ELR (cell line): ENCODE results near the gene ATP5ME.

Source experiments
- DNase-seq: peaks from one replicate; pipeline ENCODE4 v3.0.0-alpha.2; 2015; ENCODE audit warnings: low read depth

The ATP5ME gene

DNA sequence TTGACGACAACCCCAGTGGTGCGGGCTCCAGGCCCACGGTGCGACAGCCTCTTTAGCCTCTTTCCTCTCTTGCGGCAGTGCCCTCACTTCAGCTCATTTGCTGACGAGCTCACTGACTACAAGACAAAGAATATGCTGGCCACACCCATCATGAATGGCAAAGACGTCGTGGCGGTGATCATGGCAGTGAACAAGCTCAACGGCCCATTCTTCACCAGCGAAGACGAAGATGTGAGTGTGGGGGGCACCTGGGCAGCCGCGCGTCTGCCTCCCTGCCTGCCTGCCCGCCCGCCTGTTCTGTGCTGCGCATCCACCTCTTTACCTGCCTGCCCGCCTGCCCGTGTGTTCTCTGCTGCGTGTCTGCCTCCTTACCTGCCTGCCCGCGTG lies 39.5 kb downstream of the ATP5ME start:
- DNase-seq: no peak

DNA sequence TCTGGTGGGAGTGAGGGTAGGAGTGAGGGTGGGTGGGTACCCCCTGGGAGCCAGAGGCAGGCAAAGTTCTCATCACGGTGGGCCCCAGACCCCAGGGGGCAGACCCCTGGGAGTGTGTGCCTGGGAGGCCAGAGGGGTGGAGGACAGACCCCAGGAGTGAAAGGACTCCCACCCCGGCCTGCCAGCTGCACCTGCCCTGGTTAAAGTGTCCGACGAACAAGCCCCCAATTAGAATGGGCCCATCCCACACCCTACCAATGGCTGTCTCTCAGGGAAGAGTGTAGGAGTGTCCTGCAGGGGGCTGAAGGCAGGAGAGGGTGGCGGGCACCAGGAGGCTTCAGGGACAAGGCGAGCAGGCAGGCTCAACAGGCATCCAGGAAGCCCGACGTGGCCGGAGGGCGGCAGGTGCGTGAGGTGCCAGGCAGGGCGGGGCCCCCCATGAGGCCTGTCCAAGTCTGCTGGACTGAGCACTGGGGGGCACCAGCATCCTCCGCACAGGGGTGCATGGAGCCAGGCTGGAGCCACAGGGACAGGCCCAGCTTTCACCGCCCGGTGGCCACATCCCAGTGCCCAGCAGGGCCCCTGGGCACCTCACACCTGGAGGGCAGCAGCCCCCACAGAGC lies 40.0 kb downstream of the ATP5ME start:
- DNase-seq: no peak

DNA sequence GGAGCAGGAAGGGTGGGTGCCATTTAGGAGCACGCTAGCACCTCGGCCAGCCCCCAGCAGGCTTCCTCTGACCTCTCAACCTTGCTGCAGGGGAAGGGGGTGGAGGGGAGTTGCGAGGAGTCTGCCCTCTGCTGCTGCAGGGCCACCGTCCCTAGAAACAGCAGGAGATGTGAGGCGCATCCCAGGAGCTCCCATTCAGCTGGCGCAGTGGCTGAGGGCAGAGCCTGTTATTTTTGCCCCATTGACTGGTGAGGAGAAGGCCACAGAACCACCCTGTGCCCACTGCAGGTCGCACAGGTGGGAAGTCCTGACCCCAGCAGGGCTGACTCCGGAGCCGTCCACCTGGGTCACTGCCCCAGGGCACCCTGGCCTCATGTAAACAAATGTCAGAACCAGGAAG lies 40.7 kb downstream of the ATP5ME start:
- DNase-seq: no peak

DNA sequence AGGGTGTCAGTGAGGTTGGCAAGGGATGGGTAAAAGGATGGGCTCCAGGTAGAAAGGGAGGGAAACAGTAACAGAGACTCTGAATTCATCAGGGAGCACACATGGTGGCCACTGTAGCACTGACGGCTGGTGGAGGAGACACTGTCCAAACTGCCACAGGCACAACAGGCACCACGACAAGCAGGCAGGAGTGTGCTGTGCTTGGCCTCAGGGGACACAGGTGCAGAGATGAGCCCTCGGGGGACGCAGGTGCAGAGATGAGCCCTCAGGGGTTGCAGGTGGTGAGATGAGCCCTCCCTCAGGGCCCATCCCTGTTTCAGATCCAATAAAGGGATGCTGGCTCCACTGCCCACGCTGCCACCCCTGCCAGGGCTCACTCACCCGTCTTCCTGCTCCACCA lies 41.1 kb downstream of the ATP5ME start:
- no peak for DNase-seq

DNA sequence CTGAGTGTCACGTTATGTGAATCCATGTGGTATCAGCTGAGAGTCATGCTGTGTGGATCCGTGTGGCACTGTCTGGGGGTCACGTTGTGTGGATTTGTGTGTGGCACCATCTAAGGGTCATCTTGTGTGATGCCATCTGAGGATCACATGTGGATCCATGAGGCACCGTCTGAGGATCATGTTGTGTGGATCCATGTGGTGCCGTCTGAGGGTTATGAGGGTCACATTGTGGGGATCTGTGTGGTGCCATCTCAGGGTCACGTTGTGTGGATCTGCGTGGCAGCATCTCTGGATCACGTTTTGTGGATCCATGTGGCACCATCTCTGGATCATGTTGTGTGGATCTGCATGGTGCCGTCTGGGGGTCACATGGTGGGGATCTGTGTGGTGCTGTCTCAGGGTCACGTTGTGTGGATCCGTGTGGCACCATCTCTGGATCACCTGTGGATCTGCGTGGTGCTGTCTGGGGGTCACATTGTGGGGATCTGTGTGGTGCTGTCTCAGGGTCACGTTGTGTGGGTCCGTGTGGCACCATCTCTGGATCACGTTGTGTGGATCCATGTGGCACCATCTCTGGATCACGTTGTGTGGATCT lies 41.8 kb downstream of the ATP5ME start:
- DNase-seq: no peak

DNA sequence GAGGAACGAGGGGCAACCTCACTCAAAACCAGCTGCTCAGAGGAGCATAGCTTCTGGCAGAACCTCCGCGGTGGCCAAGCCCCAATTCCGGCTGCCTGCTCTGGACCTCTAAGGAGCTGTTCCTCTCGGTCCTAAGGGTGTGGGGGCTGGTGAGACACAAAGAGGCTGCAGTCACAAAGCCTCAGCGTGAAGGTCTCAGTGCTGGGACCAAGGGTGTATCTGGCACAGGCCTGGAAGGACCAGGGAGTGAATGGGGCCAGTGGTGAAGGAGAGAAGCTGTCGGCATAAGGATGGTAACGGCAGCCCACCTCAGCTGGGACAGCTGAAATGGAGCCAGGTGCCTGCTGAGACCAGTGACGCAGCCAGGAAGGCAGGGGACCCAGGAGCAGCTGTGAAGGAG lies 43.4 kb downstream of the ATP5ME start:
- DNase-seq: no peak

DNA sequence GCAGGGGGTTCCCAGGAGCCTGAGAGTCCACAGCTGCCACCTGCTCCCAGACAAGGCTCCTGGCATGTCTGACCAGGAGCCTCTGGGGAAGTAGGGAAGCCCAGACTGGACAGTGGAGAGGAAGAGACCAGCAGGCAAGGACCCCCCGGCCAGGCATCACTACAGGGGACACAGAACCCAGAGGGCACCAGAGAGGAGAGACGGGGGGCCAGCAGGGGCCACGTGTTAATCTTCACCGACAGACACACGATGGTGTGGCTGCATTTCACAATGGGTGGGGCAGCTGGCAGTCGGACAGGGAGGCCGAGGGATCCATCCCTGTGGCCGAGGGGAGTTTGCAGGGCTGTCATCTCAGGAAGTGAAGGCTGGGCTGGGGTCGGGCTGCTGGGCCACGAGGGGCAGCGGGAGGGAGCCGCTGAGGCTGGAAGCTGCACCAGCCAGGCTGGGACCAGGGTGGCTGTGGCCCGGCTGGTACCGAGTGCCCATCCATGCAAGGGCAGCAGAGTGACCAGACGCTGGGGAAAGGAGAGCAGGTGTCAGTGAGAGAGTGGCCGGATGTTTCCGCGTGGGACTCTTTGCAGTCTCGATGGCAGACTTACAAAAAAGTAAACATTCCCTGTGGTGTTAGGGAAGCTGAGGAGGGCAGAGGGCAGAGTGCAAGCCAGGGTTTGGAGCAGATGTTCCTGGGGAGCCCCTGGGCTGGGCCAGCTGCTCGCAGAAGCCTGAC lies 44.0 kb downstream of the ATP5ME start:
- no peak for DNase-seq

DNA sequence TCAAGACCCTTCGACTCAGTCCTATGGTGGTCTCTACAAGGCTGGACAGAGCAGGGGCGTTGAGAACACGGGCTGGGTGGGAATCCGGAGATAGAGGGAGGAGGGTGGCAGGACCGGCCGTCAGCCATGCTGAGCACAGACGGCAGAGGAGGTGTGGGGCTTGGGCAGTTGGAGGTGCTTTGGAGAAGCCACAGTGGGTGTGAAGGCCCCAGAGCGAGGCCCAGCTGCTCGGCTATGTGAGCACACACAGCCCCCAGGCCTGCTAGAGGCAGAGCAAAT lies 44.5 kb downstream of the ATP5ME start:
- no peak for DNase-seq

DNA sequence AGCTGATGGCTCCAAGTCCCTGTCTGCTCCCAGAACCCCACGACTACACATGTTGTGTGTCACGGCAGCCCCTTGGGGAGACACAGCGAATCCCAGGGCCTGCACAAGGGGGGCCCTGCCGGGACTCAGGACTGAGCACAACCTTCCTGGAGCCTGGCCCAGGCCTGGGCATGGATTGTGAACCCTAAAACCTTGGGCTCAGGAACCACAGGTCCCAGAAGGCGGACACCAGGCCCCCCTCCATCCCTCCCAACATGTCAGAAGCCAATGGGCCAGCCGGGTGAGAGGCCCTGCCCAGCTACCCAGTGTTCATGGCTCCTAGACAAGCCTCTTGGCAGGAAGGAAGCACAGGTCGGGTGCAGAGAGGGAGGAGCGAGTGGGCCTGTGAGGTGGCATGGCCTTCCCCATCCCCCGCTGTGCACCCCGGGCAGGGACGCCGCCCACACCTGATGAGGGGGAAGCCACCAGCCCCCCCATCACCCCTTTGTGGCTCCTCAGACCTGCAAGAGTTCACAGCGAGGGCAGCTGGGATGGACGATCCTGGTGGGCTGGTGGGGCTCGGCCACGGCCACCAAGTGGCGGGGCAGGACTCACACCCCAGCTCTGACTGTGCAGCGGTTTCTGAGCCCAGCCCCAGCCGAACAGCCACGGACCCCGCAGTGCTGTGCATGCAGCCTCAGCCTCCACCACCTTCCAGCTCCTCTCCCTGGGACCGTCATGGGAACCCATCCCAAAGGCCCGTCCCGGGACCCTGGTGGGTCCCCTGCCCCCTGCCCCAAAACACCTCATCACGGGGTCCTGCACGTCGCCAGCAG lies 45.0 kb downstream of the ATP5ME start:
- no peak for DNase-seq

DNA sequence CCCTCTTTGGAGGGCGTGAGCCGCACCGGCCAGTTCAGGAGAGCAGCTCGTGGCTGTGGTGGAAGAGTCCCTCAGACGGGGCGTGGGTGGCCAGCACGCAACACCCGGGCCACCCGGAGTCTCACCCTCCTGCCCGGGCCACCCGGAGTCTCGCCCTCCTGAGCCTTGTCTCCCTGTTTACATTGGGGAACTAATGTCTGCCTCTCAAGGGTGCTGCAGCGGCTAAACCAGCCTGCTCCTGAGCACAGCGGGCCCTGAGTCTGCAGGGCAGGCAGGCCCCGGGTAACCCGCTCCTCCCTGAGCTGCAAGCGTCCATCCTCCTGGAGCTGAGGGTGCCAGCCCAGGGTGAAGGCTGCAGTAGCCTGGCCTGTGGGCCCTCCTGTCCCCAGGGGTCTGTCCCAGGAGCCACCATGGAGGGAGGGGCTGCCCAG lies 45.8 kb downstream of the ATP5ME start:
- no peak for DNase-seq

DNA sequence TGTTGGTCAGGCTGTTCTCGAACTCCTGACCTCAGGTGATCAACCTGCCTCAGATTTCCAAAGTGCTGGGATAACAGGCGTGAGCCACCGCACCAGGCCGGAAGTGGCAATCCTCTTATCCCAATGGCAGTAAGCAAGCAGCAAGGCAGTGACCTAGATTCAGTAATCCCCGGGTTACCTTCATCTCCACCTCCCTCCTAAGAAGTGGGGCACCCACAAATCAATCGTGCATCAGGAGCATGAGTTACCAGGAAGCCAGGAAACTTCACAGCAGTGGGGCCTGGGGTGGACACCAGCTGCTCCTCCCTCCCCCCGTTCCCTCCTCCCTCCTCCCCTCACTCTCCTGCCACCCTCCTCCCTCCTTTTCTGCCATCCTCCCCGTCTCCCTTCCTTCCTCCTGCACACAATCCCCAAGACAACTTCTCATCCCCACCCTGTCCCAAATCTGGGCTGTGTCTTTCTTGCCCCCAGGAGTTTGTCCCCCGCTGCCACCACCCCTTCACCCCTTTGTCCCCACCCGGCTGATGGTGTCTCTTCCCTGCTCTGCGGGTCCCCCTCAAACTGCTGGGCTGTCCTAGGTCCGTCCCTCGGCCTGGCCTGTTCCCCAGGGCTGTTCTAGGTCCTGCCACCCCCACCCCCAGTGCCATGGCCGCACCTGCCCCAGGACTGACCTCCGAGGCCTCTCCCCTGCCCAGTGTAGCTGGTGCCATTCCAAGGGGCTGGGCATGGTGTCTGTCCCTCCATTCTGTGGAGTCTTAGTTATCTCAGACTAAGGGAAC lies 46.5 kb downstream of the ATP5ME start:
- no peak for DNase-seq

DNA sequence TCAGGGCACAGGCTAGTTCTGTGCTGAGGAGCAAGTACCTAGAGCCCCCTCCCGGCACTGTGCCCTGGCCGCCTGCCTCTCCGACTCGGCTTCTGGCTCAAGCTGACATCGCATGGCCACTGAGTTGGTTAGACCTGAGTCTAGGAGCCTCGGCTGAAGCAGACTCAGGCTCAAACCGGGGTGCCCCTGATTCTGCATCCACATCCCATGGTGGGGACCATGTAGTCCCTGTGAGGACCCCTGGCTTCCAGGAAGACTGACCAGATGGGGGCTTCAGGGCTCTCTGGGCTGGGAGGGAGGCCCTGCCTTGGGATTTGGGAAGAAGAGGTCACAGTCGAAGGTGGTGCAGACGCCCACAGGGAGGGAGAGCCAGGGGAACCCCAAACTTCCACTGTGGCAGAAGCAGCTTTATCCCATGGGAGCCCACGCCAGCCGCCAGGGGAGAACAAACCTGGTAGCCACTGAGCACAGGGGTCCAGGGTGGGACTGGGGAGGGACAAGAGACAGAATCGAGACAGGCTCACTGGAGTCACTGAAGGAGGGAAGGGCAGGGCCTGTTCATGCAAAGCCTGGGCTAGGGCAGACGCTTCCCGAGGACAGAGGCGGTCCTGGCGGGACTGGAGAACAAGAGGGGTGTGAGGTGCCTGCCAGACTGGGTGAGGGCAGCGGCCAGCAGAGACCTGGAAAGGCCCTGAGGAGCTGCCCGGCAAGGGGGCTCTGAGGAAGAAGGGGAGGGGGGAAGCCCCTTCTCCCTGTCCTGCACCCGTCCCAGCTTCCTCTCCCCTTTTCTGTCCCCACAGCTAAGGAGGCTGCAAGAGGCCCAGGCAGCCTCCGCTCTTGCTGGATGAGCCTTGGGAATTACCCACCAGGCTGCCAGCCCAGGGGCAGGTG lies 47.6 kb downstream of the ATP5ME start:
- no peak for DNase-seq

DNA sequence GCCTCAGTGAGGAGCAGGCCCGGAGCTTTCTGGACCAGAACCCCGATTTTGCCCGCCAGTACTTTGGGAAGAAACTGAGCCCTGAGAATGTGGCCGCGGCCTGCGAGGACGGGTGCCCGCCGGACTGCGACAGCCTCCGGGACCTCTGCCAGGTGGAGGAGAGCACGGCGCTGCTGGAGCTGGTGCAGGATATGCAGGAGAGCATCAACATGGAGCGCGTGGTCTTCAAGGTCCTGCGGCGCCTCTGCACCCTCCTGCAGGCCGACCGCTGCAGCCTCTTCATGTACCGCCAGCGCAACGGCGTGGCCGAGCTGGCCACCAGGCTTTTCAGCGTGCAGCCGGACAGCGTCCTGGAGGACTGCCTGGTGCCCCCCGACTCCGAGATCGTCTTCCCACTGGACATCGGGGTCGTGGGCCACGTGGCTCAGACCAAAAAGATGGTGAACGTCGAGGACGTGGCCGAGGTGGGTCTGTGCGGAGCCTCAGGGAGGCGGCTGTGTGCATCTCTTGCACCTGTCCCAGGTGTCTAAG lies 48.4 kb downstream of the ATP5ME start:
- no peak for DNase-seq

DNA sequence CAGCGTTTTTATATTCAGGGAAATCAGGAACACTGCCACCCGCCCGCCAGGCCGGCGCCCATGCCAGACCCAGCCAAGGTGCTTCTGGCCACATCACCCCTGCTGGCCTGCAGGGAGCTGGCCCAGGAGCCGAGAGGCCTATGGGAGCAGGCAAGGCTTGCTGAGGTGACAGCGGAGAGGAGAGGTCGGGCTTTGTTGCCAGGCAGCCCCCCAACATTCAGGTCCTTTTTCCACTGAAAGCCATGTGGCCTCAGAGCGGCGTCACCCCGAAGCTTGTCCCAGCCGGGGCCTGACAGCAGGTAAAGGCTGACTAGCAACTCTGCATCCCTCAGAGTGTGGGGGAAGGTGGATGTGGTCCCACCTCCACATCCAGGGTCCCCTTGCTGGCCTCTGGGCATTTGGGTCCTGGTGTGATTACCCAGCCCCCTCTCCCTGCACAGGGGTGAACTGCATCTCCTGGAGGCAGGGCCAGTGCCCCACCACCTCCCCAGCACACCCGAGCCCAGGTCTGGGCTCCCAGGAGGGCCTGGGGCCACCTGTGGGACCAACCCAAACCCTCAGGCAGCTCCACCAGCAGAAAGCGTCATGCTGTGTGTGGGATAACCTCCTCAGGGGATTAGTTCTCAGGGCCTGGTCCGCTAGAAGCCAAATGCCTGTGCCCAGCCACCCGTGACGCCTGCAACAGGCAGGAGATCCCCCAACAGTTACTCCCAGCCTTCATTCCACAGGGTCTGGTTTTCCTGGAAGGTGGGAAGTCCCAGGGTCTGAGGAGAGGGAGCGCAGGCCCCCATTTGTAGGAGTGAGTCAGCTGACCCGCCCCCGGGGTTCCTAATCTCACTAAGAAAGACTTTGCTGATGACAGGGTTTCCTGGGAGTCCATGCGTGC lies 49.1 kb downstream of the ATP5ME start, which contains the start of gene PDE6B:
TSS of gene PDE6B (plus strand) at position 869 of the 886 bp plus-strand sequence. CDS start 54 bp downstream, outside the sequence.
- DNase-seq: no peak

DNA sequence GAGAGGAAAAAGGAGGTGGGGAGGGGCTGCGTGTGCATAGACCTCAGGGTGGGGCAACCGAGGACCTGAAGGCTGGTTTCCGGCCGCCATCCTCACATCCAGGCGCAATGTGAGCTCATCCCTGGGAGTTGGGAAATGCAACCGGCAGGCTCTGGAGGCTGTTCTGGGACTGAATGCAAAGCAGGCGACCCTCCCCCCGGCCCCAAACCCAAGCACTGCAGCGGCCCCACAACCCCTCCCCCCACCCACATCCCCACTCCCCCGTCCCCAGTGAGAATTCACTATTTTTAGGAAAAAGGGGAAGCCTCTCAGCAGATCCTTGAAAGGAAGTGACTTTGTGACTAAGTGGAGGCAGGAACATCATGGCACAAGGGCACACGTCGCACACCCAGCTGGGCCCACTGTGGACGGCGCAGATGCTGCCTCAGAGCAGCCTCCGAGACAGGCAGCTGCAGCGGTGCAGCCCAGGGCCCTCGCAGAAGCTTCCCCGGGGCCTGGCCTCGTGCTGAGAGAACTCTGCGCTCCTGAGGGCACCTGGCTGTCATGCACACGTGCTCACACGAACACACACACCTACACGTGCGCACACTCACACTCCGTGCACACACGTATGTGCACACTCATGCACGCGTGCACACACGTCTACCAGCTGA lies 50.0 kb downstream of the ATP5ME start:
- DNase-seq: no peak

DNA sequence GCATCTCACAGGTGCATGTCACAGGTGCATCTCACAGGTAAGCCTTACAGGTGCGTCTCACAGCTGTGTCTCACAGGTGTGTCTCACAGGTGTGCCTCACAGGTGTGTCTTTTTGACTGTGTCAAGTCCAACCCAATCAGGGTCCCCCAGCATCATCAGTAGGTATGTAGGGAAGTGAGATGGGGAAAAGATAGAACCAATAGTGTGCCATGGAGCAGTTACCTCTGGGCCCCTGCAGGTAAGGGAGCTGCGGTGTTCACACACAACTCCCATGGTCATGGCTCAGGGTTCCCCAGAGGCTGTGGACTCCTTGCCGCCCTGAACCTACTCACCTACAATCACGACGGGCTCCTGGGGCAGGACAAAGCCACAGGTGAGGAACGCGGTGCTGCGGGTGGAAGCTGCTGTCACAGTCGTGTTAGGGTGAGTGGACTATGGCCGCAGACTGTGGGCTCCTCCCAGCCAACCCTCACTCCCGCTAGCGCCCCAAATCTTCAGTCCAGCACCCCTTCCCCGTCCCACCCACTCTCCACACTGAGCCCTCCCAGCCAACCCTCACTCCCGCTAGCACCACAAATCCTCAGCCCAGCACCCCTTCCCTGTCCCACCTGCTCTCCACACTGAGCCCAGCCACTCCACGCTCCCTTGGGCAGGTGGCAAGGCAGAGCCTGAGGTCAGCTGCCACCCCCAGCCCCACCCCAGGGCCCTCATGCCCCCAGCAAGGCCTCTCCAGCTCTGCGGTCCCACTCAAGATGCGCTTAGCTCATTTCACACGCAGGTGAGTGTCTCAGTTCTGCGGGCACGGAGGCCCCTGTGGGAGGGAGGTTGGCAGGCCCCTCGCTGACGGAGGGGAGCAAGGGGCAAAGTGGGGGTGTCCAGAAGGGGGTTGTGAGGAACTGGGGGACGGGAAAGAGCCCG lies 50.8 kb downstream of the ATP5ME start:
- DNase-seq: no peak
